K562 (cell line): ENCODE results near the gene CHRM4. TPM values are rescaled to one million over a fixed set of nuclear protein-coding genes. Genes with fewer than 3 reads are reported as not detected.

Experiments used
- ATF7 ChIP-seq: fragments of 450-650 bp; IDR thresholded peaks from 2 replicates; pipeline ENCODE4 v1.7.1; 2014; ENCODE audit warnings: mild to moderate bottlenecking, moderate library complexity
- DMBX1 ChIP-seq: fragments of 250-450 bp; sonication (Bioruptor Pico); IDR thresholded peaks from 2 replicates; pipeline ENCODE4 v1.8.0; 2022; ENCODE audit warnings: inconsistent platforms, mild to moderate bottlenecking, moderate library complexity, borderline replicate concordance
- EP300 ChIP-seq: IDR thresholded peaks from 2 replicates; pipeline ENCODE4 v1.6.1; 2012; ENCODE audit warnings: low read length, improper control_type of control experiment
- FOXK2 ChIP-seq, 2 experiments: fragments of 450-650 bp; IDR thresholded peaks in 1 of 2; conservative IDR thresholded peaks in 1 of 2; 2 replicates each; pipeline ENCODE4 v1.6.1; 2016; ENCODE audit warnings: low read depth in 2 of 2, mild to moderate bottlenecking in 1 of 2
- KDM1A ChIP-seq, 2 experiments: fragments of 450-650 bp; IDR thresholded peaks; 2 replicates each; pipeline ENCODE4 v1.6.1; 2016; ENCODE audit warnings: mild to moderate bottlenecking in 2 of 2
- SLC30A9 ChIP-seq: fragments of 250-450 bp; sonication (Bioruptor Pico); IDR thresholded peaks from 2 replicates; pipeline ENCODE4 v1.8.0; 2022; ENCODE audit warnings: mild to moderate bottlenecking, moderate library complexity
- SP2 ChIP-seq: IDR thresholded peaks from 2 replicates; pipeline ENCODE4 v1.6.1; 2011; ENCODE audit warnings: mild to moderate bottlenecking, low read depth, low read length, moderate library complexity; ENCODE audit not compliant: poor library complexity, severe bottlenecking; ENCODE audit errors: extremely low read depth
- SRSF3 ChIP-seq: fragments of 200-400 bp; formaldehyde crosslinking; IDR thresholded peaks from 2 replicates; pipeline ENCODE4 v1.6.1; 2016; ENCODE audit warnings: mild to moderate bottlenecking, low read length, moderate library complexity; ENCODE audit not compliant: insufficient read depth
- ZNF134 ChIP-seq: fragments of 250-450 bp; sonication (Bioruptor Pico); conservative IDR thresholded peaks from 2 replicates; pipeline ENCODE4 v1.4.0; 2020
- polyA plus RNA-seq, 8 experiments: library from polyadenylated mRNA; depleted of rRNA in 4 of 8; stranded (reverse) in 5 of 8; unstranded in 3 of 8; fragments of >200 nt; fragmentation: Nextera tagmentation in 2 of 8; fragmentation: Illumina TruSeq in 1 of 8; extraction: Ambion mirVana in 2 of 8; extraction: Trizol in 1 of 8; gene quantifications; 2 replicates each; pipeline versions ENCODE4 v1.2.1 to v1.2.3, GENCODE V29; 2011 to 2014; ENCODE audit warnings: inconsistent platforms in 1 of 8, missing spikeins in 1 of 8
- total RNA-seq, 7 experiments: library from RNA; depleted of rRNA in 6 of 7; stranded (reverse); fragments of >200 nt in 6 of 7; fragmentation: Illumina TruSeq in 2 of 7; extraction: Trizol in 2 of 7; gene quantifications; 2 replicates each; pipeline versions ENCODE4 v1.2.1 to v1.2.3, GENCODE V29; 2011 to 2021; ENCODE audit warnings: low replicate concordance in 1 of 7
- TF ChIP-seq, protein P1 (sequence below): fragments of 450-650 bp; formaldehyde crosslinking; IDR thresholded peaks from 2 replicates; pipeline ENCODE4 v1.4.0; 2020; ENCODE audit warnings: mild to moderate bottlenecking, moderate library complexity
- TF ChIP-seq, protein P2 (sequence below): fragments of 450-650 bp; formaldehyde crosslinking; IDR thresholded peaks from 2 replicates; pipeline ENCODE4 v1.4.0; 2020; ENCODE audit warnings: mild to moderate bottlenecking, mixed read lengths
- TF ChIP-seq, protein P3 (sequence below): fragments of 450-650 bp; IDR thresholded peaks from 2 replicates; pipeline ENCODE4 v1.6.1; 2016; ENCODE audit warnings: antibody characterized with exemption
- TF ChIP-seq, protein P4 (sequence below), 2 experiments: fragments of 450-650 bp; IDR thresholded peaks; 2 replicates each; pipeline ENCODE4 v1.6.1; 2016

The CHRM4 gene
- total and polyA plus RNA-seq, 9 of the 15 experiments (the other 6 are each of a cell fraction or from before 2014, with no cell fraction given) = 0.22 to 1.3 (median 0.40) TPM; not detected in 2

DNA sequence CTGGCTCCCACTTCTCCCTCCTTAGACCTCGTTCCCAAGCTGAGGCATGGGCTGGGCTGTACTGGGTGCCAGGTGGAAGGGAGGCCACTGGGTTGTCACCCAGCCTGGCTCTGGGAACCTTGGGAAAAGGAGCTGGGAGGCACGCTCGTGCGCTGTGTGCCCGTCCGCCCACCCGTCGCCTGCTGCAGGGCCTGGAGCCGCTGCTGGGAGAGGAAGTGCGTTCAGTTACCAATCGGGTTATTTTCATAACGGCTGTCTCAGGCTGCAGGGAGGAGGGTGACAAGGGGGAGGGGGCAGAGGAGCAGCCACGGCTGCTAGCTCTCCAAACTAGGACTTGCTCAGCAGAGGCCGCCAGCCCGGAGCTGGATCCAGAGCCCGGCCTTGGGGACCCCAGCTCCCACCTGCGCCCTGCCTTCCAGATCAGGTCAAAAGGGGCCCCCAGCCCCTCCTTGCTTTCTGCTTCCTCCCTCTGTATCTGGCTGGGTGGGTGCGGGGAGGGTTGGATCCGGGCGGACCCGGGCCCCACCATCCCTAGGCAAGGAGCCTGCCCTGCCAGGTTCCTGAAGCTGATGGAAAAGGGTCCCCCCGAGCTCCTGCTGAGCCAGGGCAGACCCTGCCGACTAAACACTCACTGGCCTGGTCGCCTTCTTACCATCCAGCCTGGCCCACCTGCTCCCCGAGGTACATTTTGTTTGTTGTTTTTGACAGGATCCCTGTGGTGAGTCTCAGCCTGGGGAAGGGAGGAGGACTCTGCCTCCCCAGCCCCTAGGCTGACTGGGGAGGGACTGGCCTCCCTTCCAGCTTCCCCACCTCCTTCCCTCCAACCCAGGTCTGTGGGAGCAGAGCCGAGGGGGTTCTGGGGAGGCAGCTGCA is 30.1 kb downstream of the CHRM4 start (continued):
- TF ChIP-seq, protein P1, sequence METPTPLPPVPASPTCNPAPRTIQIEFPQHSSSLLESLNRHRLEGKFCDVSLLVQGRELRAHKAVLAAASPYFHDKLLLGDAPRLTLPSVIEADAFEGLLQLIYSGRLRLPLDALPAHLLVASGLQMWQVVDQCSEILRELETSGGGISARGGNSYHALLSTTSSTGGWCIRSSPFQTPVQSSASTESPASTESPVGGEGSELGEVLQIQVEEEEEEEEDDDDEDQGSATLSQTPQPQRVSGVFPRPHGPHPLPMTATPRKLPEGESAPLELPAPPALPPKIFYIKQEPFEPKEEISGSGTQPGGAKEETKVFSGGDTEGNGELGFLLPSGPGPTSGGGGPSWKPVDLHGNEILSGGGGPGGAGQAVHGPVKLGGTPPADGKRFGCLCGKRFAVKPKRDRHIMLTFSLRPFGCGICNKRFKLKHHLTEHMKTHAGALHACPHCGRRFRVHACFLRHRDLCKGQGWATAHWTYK (CRISPR knock-in tag) = 0 out of 2 replicates have a peak, but pooled peaks have one; percentile 40
- no peak for TF ChIP-seq SLC30A9 (CRISPR knock-in tag)
- TF ChIP-seq, protein P2, sequence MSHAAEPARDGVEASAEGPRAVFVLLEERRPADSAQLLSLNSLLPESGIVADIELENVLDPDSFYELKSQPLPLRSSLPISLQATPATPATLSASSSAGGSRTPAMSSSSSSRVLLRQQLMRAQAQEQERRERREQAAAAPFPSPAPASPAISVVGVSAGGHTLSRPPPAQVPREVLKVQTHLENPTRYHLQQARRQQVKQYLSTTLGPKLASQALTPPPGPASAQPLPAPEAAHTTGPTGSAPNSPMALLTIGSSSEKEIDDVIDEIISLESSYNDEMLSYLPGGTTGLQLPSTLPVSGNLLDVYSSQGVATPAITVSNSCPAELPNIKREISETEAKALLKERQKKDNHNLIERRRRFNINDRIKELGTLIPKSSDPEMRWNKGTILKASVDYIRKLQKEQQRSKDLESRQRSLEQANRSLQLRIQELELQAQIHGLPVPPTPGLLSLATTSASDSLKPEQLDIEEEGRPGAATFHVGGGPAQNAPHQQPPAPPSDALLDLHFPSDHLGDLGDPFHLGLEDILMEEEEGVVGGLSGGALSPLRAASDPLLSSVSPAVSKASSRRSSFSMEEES (CRISPR knock-in tag) = no peak
- TF ChIP-seq KDM1A (IDR thresholded peaks at IDR 0.05) = peak in 1 of 2 experiments; percentile 27; a peak in 1 of 4 replicates
- TF ChIP-seq FOXK2 (conservative IDR thresholded peaks at IDR 0.05 in 1 of 2, IDR thresholded peaks at IDR 0.05 in 1 of 2; ENCODE audit: low read depth in 2 of 2) = no peak
- peak; percentile 74; the same call in 1 of the 2 replicates for TF ChIP-seq DMBX1 (CRISPR knock-in tag)
- TF ChIP-seq, protein P3, sequence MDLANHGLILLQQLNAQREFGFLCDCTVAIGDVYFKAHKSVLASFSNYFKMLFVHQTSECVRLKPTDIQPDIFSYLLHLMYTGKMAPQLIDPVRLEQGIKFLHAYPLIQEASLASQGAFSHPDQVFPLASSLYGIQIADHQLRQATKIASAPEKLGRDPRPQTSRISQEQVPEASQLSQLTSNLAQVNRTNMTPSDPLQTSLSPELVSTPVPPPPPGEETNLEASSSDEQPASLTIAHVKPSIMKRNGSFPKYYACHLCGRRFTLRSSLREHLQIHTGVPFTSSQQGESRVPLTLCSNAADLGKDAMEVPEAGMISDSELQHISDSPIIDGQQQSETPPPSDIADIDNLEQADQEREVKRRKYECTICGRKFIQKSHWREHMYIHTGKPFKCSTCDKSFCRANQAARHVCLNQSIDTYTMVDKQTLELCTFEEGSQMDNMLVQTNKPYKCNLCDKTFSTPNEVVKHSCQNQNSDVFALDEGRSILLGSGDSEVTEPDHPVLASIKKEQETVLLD = 0 out of 2 replicates have a peak, but pooled peaks have one; percentile 25
- TF ChIP-seq, protein P4, sequence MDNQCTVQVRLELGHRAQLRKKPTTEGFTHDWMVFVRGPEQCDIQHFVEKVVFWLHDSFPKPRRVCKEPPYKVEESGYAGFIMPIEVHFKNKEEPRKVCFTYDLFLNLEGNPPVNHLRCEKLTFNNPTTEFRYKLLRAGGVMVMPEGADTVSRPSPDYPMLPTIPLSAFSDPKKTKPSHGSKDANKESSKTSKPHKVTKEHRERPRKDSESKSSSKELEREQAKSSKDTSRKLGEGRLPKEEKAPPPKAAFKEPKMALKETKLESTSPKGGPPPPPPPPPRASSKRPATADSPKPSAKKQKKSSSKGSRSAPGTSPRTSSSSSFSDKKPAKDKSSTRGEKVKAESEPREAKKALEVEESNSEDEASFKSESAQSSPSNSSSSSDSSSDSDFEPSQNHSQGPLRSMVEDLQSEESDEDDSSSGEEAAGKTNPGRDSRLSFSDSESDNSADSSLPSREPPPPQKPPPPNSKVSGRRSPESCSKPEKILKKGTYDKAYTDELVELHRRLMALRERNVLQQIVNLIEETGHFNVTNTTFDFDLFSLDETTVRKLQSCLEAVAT (IDR thresholded peaks at IDR 0.05) = no peak
- TF ChIP-seq SRSF3 = no peak
- peak; percentile 65 for TF ChIP-seq EP300
- peak; percentile 25; the same call in 1 of the 2 replicates for TF ChIP-seq ATF7
- TF ChIP-seq ZNF134 (CRISPR knock-in tag) = peak; percentile 68
- TF ChIP-seq SP2 = no peak
